ENCODE data around the gene NARS2. TPM values are rescaled to one million over a fixed set of nuclear protein-coding genes. Genes with fewer than 3 reads are reported as not detected.

Gene NARS2
- total RNA-seq, 1 donor from 2014 or later = 11.6 TPM

DNA sequence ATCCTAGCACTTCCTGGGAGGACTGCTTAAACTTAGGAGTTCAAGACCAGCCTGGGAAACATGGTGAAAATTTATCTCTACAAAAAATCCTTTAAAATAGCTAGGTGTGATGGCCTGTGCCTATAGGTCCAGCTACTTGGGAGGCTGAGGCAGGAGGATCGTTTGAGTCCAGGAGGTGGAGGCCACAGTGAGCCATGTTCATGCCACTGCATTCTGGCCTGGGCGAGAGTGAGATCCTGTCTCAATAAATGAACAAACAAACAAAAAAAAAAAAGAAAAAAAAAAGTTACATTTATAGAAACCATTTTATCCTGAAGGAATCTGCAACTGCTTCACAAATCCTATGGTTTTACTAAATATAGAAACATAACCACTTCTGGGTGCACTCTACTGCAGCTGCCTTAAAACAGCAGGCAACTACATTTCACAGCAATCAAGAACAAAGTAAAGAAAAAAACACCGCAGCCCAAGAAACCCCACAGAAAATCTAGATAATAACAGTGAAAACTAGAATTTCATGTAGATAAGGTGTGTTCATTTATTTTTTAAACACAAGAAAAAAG, 81.2 kb downstream of the NARS2 start:
- Mint-ChIP-seq H3K36me3 (ENCODE audit: unreplicated experiment) (peaks cover 10% of the 10 kb centered on the region), H3K27me3 (ENCODE audit: unreplicated experiment) (no peaks in the 10 kb centered on the region), H3K4me3 (ENCODE audit: unreplicated experiment) (no peak overlapping the region), H3K4me1 (ENCODE audit: unreplicated experiment) (peaks cover 13% of the 10 kb centered on the region), H3K27ac (ENCODE audit: unreplicated experiment) (no peak overlapping the region), H3K9me3 (ENCODE audit: unreplicated experiment) (no peaks in the 10 kb centered on the region)
- no peak for DNase-seq (ENCODE audit: extremely low spot score, unreplicated experiment)
- TF ChIP-seq, protein P1, sequence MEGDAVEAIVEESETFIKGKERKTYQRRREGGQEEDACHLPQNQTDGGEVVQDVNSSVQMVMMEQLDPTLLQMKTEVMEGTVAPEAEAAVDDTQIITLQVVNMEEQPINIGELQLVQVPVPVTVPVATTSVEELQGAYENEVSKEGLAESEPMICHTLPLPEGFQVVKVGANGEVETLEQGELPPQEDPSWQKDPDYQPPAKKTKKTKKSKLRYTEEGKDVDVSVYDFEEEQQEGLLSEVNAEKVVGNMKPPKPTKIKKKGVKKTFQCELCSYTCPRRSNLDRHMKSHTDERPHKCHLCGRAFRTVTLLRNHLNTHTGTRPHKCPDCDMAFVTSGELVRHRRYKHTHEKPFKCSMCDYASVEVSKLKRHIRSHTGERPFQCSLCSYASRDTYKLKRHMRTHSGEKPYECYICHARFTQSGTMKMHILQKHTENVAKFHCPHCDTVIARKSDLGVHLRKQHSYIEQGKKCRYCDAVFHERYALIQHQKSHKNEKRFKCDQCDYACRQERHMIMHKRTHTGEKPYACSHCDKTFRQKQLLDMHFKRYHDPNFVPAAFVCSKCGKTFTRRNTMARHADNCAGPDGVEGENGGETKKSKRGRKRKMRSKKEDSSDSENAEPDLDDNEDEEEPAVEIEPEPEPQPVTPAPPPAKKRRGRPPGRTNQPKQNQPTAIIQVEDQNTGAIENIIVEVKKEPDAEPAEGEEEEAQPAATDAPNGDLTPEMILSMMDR (IDR thresholded peaks at IDR 0.05) = no peak

DNA sequence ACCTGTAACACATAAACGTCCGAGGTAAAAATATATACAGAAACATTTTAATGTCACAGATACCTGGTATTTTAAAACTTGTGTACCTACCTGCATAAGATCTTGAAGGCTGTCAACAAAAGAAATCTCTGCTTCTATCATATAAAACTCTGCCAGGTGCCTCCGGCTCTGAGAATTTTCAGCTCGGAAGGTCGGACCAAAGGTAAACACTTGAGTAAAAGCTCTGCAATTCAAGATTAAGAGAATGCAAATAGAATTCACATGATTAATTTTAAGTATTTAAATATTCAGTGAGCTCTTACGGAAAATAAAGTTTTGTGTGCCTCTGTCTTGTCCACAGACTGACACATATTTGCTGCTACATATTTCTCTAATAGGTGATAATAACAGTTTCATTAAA, 81.7 kb downstream of the NARS2 start:
- Mint-ChIP-seq H3K36me3 (ENCODE audit: unreplicated experiment) (peaks cover 12% of the 10 kb centered on the region), H3K27ac (ENCODE audit: unreplicated experiment) (no peak overlapping the region), H3K4me3 (ENCODE audit: unreplicated experiment) (no peak overlapping the region), H3K27me3 (ENCODE audit: unreplicated experiment) (no peaks in the 10 kb centered on the region), H3K9me3 (ENCODE audit: unreplicated experiment) (no peaks in the 10 kb centered on the region), H3K4me1 (ENCODE audit: unreplicated experiment) (peaks cover 13% of the 10 kb centered on the region)
- TF ChIP-seq, protein P1 (IDR thresholded peaks at IDR 0.05) = no peak
- DNase-seq (ENCODE audit: extremely low spot score, unreplicated experiment) = no peak

DNA sequence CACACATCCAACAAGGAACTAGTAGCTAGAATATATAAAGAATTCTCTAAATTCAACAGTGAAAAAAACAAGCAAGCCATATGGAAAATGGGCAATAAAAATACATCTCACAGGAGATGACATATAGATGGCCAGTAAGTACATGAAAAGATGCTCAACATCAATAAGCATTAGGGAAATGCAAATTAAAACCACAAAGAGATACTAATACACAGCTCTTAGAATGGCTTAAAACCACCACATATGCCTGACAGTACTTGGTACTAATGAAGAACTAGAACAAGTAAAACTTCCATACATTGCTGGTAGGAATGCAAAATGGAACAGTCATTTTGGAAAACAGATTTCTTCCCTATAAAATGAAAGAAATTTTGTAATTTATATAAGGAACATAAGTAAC, 85.5 kb downstream of the NARS2 start:
- TF ChIP-seq, protein P1 (IDR thresholded peaks at IDR 0.05) = no peak
- Mint-ChIP-seq H3K36me3 (ENCODE audit: unreplicated experiment) (peaks cover 24% of the 10 kb centered on the region), H3K9me3 (ENCODE audit: unreplicated experiment) (peaks cover 2% of the 10 kb centered on the region), H3K27me3 (ENCODE audit: unreplicated experiment) (no peaks in the 10 kb centered on the region), H3K27ac (ENCODE audit: unreplicated experiment) (no peak overlapping the region), H3K4me1 (ENCODE audit: unreplicated experiment) (no peaks in the 10 kb centered on the region), H3K4me3 (ENCODE audit: unreplicated experiment) (no peak overlapping the region)
- DNase-seq (ENCODE audit: extremely low spot score, unreplicated experiment) = no peak

DNA sequence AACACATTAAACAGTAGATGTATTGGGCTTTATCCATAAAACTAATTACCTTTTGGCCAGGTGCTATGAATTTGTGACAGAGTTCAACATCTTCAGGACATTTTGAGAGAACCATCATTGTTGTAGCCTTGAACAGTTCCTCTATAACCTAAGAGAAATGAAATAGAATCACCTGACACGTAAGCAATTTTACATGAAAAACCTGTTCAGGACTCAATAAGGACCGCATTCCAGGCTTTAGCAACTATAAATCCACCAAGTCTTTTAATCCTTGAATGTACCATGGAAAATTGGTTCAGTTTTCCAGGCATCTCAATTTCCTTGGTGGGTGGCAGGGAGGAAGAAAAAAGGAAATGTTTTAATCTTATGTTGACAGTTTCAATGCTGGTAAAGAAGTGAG, 96.1 kb downstream of the NARS2 start:
- no peaks in the 10 kb centered on the region for H3K4me1 Mint-ChIP-seq (ENCODE audit: unreplicated experiment)
- no peak for DNase-seq (ENCODE audit: extremely low spot score, unreplicated experiment)
- peaks cover 8% of the 10 kb centered on the region for H3K9me3 Mint-ChIP-seq (ENCODE audit: unreplicated experiment)
- no peak overlapping the region for H3K4me3 Mint-ChIP-seq (ENCODE audit: unreplicated experiment)
- no peaks in the 10 kb centered on the region for H3K27me3 Mint-ChIP-seq (ENCODE audit: unreplicated experiment)
- peaks cover 20% of the 10 kb centered on the region for H3K36me3 Mint-ChIP-seq (ENCODE audit: unreplicated experiment)
- H3K27ac Mint-ChIP-seq (ENCODE audit: unreplicated experiment) = no peak overlapping the region
- TF ChIP-seq, protein P1 (IDR thresholded peaks at IDR 0.05) = no peak

DNA sequence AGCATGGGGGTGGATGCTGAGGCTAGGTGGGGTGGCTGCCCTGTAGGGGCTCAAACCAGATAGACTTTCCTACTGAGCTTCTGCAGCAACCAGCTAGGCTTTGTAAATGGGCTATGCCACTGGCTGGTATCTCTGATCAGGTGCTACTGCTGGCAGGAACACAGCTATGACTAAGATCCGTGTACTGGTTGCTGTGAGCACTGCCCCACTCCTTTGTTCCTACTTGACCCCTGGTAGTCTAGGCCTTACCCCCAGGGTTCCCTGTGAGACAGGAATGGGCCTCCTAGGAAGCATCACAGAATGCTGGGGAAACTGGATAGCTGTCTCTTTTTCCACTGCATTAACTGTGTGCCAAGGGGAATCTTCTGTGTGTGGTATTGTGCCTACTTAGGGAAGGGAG, 98.6 kb downstream of the NARS2 start:
- TF ChIP-seq, protein P1 (IDR thresholded peaks at IDR 0.05) = no peak
- Mint-ChIP-seq H3K36me3 (ENCODE audit: unreplicated experiment) (peaks cover 22% of the 10 kb centered on the region), H3K4me1 (ENCODE audit: unreplicated experiment) (no peaks in the 10 kb centered on the region), H3K27me3 (ENCODE audit: unreplicated experiment) (no peaks in the 10 kb centered on the region), H3K9me3 (ENCODE audit: unreplicated experiment) (no peaks in the 10 kb centered on the region), H3K27ac (ENCODE audit: unreplicated experiment) (no peak overlapping the region), H3K4me3 (ENCODE audit: unreplicated experiment) (no peak overlapping the region)
- no peak for DNase-seq (ENCODE audit: extremely low spot score, unreplicated experiment)

Data from osteocyte (in vitro differentiated cells).